ENCODE results near the gene FAM107B.
"Not testable (repeated sequence)": the region's sequence is repeated elsewhere in the genome, so short reads cannot be mapped to it uniquely, and the experiment has no call there.

The FAM107B gene

GRCh38 chr10:14774797-14775196, at the start of gene FAM107B:
Gene FAM107B, minus strand, starts transcription at chr10:14774897. Its CDS starts 234 bp downstream, at chr10:14774663.
- DNase-seq (ENCODE audit: low read depth in 2 of 2): no peak

DNA sequence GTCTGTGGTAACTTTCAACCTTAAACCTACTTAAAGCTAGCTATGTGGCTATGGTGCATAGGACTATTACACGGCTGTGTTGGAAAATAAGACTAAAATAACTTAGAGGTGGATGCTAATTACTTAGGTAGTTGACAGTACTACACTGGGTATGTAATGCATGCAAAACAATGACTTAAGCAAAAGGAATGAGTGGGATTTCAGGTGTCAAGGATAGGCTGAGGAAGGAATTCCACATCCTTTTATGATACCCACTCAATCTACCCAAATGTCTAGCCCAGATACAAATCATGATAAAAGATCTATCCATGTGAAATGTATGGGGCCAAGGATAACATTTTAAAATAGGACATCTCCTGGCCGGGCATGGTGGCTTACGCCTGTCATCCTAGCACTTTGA, 49.3 kb upstream of the FAM107B start:
- DNase-seq (ENCODE audit: low read depth in 2 of 2): no peak

GRCh38 chr10:14822879-14823755, 48.4 kb upstream of the FAM107B start:
- peak in 1 of 2 donors; percentile 18 for DNase-seq (ENCODE audit: low read depth in 2 of 2)

DNA sequence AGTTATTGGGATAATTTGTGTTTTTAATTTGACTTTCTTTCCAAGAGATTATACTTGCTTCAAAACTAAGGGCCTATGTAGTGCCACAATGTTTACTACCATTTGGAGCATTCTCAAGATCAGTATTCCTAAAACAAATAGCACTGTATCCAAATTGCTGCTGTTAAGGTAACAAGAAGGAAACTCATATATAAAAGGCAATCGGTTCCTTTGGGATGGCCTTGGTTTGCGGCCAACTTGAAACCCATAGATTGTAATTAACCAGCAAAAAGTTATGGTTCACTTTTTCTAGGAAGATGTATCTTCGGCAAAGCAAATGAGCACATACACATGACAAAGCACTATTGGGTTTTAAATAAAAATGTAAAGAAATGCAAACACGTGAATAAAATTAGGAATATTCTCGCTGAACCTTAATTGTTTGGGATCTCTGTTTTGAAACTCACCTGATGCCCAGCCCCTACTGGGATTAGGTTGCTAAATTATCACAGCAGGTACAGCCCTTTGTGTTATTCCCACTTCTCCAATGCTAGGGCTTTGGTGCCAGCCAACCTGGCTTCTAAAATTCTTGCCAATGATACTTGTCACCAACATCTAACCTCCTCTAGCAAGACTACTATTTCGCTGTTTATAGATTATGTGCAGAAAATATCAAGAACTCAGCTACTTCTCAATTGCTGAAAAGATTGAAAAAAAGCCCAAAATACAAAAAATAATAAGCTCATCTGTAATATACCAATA, 47.1 kb upstream of the FAM107B start:
- DNase-seq (ENCODE audit: low read depth in 2 of 2): no peak

DNA sequence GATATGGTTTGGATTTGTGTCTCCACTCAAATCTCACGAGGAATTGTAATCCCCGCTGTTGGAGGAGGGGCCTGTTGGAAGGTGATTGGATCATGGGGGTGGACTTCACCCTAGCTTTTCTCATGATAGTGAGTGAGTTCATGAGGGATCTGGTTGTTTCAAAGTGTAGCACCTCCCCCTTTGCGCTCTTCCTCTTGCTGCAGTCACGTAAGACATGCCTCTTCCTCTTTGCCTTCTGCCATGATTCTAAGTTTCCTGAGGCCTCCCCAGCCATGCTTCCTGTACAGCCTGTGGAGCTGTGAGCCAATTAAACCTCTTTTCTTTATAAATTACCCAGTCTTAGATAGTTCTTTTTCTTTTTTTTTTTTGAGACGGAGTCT, 46.1 kb upstream of the FAM107B start:
- DNase-seq (ENCODE audit: low read depth in 2 of 2): no peak

- DNase-seq (ENCODE audit: low read depth in 2 of 2): no peak
Observed at GRCh38 chr10:14820010-14820774, 45.5 kb upstream of the FAM107B start.

GRCh38 chr10:14816717-14817116, 42.0 kb upstream of the FAM107B start:
- DNase-seq (ENCODE audit: low read depth in 2 of 2): not testable (repeated sequence)

DNA sequence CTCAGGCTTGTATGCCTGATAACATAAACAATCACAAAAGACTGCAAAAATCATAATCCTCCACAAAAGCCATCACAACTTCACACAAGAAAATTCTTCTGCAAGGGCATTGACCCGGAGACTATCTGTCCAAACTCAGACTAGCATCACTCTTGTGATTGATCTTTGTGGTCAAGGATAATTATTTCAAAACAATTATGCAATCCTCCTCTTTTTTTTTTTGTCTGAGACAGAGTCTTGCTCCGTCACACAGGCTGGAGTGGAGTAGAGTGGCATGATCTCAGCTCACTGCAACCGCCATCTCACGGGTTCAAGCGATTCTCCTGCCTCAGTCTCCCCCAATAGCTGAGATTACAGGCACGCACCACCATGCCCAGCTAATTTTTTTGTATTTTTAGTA, 41.0 kb upstream of the FAM107B start:
- DNase-seq (ENCODE audit: low read depth in 2 of 2): no peak

DNA sequence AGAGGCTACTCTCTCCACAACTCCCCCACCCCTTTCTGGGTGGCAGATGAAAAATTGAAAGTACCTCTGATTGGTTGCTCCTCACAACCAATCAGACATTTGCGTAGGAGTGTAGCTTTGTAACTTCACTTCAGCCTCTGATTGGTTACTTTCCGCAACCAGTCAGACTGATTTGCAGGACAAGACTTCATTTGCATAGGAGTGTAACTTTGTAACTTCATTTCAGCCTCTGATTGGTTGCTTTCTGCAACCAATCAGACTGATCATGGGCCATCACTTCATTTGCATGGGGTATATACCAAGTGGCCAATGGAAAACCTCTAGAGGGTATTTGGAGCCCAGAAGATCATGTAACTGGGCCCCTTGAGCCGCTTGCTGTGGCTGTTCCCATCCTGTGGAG, 37.6 kb upstream of the FAM107B start:
- no peak for DNase-seq (ENCODE audit: low read depth in 2 of 2)

DNA sequence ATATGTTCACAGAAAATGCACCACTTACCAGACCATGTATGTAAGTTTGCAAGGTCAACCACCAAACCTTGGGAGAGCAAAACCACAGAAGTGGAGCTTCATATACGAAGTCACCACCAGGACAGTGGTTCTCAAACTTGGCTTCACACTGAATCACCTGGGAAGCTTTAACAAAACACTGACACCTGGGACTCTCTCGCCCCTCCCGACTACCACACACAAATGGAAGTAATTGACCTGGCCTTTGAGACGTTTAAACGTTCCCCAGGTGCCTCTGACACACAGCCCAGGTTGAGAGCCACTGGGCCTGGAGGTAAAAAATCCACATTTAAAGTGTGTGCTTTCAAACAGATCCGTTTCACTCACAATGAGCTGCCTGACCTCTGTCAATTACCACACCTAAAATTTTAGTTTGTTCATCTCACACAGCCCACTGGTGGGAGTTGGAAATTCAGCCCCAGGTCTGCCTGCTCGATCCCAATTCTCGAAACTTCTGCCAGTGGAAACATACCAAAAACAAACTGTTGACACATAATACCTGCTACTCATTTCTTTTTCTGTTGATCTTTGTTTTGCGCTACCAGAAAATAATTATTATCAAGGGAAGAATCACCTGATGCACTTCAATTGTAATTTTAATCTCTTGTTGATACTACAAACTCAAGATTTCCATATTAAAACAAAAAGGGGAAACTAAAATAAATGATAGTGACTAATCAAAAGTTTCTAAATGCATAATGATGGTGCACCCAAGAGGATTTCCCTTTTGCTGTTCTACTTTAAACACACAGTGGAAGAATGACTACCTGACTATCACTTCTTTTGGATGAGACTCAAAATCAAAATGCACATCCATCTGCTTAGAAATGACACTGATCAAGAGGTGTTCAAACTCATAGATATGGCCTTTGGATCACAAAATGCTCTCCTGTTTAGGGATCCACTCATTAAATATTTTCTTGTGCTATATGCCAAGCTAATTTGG, 36.6 kb upstream of the FAM107B start:
- no peak for DNase-seq (ENCODE audit: low read depth in 2 of 2)

- DNase-seq (ENCODE audit: low read depth in 2 of 2): no peak
Observed at GRCh38 chr10:14806318-14806717, 31.6 kb upstream of the FAM107B start.

- DNase-seq (ENCODE audit: low read depth in 2 of 2): no peak
Observed at GRCh38 chr10:14803827-14804226, 29.1 kb upstream of the FAM107B start.

GRCh38 chr10:14801723-14802122, 27.0 kb upstream of the FAM107B start:
- no peak for DNase-seq (ENCODE audit: low read depth in 2 of 2)

GRCh38 chr10:14800397-14800796, 25.7 kb upstream of the FAM107B start:
- no peak for DNase-seq (ENCODE audit: low read depth in 2 of 2)

DNA sequence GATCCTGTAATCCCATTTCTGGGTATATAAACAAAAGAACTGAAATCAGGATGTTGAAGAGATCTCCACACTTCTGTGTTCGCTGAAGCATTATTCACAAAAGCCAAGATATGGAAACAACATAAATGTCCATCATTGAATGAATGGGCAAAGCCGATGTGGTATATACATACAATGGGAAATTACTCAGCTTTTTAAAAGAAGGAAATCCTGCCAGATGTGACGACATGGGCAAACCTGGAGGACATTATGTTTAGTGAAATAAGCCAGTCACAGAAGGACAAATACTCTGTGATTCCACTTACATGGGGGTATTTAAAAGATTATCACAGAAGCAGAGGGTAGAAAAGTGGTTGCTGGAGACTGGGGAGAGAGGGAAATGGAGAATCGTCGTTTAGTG, 23.9 kb upstream of the FAM107B start:
- DNase-seq (ENCODE audit: low read depth in 2 of 2): no peak

DNA sequence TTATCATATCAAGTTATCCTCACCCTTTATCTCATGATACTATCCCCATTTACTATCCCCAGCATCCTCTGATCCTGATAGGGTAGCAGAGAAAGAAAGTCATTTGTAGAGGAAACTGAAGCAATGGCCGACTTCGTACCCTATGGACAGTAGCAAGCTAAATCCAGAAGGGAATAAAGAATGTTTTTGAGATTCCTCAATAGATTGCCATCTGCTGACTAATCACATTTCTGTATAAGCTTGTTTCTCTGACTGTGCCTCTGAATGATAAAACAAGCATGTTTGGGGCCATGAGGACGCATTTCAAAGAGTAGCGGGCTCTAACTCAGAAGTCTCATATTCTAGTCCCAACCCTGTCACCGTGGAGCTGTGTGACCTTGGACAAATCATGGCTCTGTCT, 13.2 kb upstream of the FAM107B start:
- DNase-seq (ENCODE audit: low read depth in 2 of 2): no peak

GRCh38 chr10:14784459-14785055, 9.9 kb upstream of the FAM107B start:
- DNase-seq (ENCODE audit: low read depth in 2 of 2): no peak

DNA sequence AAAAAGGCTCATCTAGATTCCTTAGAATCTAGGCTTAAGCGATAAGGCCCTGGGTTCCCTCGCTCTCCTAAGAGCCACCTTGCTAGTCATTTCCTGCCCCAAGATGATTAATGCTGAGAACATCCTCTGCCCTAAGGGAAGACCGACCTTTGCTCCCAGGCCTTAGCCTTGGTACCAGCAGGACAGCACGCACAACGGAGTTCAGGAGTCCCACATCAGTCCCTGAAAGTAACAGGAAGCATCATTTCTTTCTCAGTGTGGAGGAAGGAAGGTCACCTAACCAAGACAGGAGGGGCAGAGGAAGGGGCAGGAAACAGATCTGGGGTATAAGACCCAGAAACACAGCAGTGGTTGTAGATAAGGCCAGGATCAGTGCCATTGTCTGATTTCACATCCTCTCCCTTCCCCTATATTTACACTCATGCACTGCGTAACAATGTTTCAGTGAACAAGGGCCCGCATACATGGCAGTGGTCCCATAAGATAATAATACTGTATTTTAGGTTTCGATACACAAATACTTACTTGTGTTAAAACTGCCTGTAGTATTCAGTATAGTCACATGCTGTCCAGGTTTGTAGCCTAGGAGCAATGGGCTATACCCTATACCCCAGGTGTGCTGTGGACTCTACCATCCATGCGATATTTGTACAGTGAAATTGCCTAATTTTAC, 8.1 kb upstream of the FAM107B start:
- DNase-seq (ENCODE audit: low read depth in 2 of 2): no peak

GRCh38 chr10:14781763-14782162, 7.1 kb upstream of the FAM107B start:
- no peak for DNase-seq (ENCODE audit: low read depth in 2 of 2)

GRCh38 chr10:14779001-14779651, 4.4 kb upstream of the FAM107B start:
- DNase-seq (ENCODE audit: low read depth in 2 of 2): no peak

All from stimulated activated CD4-positive, alpha-beta T cell treated with anti-CD3 and anti-CD28 coated beads, Interleukin-4, amount 100 ng/mL, for 48 hours (primary cell).